GM06990 (cell line): ENCODE results near the gene TTC3.

Experiments
- DNase-seq: peaks from one replicate; pipeline ENCODE4 v3.0.0-alpha.2; 2011; ENCODE audit not compliant: insufficient read length; ENCODE audit errors: extremely low read depth
- H3K27me3 ChIP-seq: replicated peaks from 2 replicates; pipeline ENCODE4 v1.6.0; 2011; ENCODE audit warnings: low read length; ENCODE audit not compliant: control insufficient read depth, insufficient read depth
- H3K36me3 ChIP-seq: 2 replicates; pipeline ENCODE4 v1.5.1; 2011; ENCODE audit warnings: low read length; ENCODE audit not compliant: control insufficient read depth, insufficient read depth
- H3K4me3 ChIP-seq: replicated peaks from 2 replicates; pipeline ENCODE4 v1.5.1; 2011; ENCODE audit warnings: low read depth, mild to moderate bottlenecking, control low read depth, low read length
- CTCF ChIP-seq: IDR thresholded peaks from 2 replicates; pipeline ENCODE4 v1.5.1; 2011; ENCODE audit warnings: low read length, control low read depth, mild to moderate bottlenecking, inconsistent platforms; ENCODE audit not compliant: insufficient read depth, poor library complexity, severe bottlenecking

The TTC3 gene

GRCh38 chr21:37055271-37055855, 17.7 kb upstream of the TTC3 start:
- Histone ChIP-seq H3K27me3 (no peaks in the 10 kb centered on the region), H3K4me3 (no peak overlapping the region), H3K36me3 (no peaks in the 10 kb centered on the region)
- TF ChIP-seq CTCF, result no peak
- no peak for DNase-seq

- TF ChIP-seq CTCF, result no peak
- Histone ChIP-seq H3K27me3 (no peaks in the 10 kb centered on the region), H3K4me3 (no peak overlapping the region), H3K36me3 (no peaks in the 10 kb centered on the region)
- DNase-seq, result no peak
Observed at GRCh38 chr21:37057614-37058013, 15.4 kb upstream of the TTC3 start.

- no peaks in the 10 kb centered on the region for H3K36me3 ChIP-seq
- no peak for DNase-seq
- H3K4me3 ChIP-seq, result no peak overlapping the region
- no peaks in the 10 kb centered on the region for H3K27me3 ChIP-seq
- no peak for TF ChIP-seq CTCF
Observed at GRCh38 chr21:37058261-37058660, 14.8 kb upstream of the TTC3 start.

- TF ChIP-seq CTCF, result no peak
- Histone ChIP-seq H3K27me3 (no peaks in the 10 kb centered on the region), H3K36me3 (no peaks in the 10 kb centered on the region), H3K4me3 (no peak overlapping the region)
- no peak for DNase-seq
Observed at GRCh38 chr21:37059181-37059580, 13.9 kb upstream of the TTC3 start.

- no peaks in the 10 kb centered on the region for H3K27me3 ChIP-seq
- DNase-seq, result no peak
- H3K4me3 ChIP-seq, result no peak overlapping the region
- no peaks in the 10 kb centered on the region for H3K36me3 ChIP-seq
- TF ChIP-seq CTCF, result no peak
Observed at GRCh38 chr21:37060296-37060695, 12.8 kb upstream of the TTC3 start.
